GM19468 (cell line): ENCODE results near the gene C1QL1.

Experiments
- ATAC-seq: cut with Tn5 transposase; IDR thresholded peaks from one replicate; pipeline ENCODE4 v1.9.1; 2021; ENCODE audit warnings: mild to moderate bottlenecking, moderate library complexity, moderate number of reproducible peaks; ENCODE audit not compliant: unreplicated experiment; ENCODE audit errors: extremely low read depth

Gene C1QL1

GRCh38 chr17:44918006-44918405, 50.1 kb downstream of the C1QL1 start:
- no peak for ATAC-seq

GRCh38 chr17:44917456-44917855, 50.6 kb downstream of the C1QL1 start:
- ATAC-seq, result no peak

GRCh38 chr17:44916781-44917241, 51.3 kb downstream of the C1QL1 start:
- no peak for ATAC-seq

GRCh38 chr17:44915862-44916780, 52.0 kb downstream of the C1QL1 start:
- no peak for ATAC-seq

- no peak for ATAC-seq
Measured at GRCh38 chr17:44915321-44915726, 52.8 kb downstream of the C1QL1 start, which contains the start of gene GFAP. GFAP (minus strand) TSS chr17:44915500; CDS start chr17:44915486, 14 bp downstream.

GRCh38 chr17:44914698-44915271, 53.3 kb downstream of the C1QL1 start:
- no peak for ATAC-seq

- ATAC-seq, result no peak
Measured at GRCh38 chr17:44914148-44914547, 54.0 kb downstream of the C1QL1 start.

GRCh38 chr17:44913676-44914075, 54.4 kb downstream of the C1QL1 start:
- ATAC-seq, result no peak

- ATAC-seq, result no peak
Measured at GRCh38 chr17:44912763-44913544, 55.1 kb downstream of the C1QL1 start.

- ATAC-seq, result no peak
Measured at GRCh38 chr17:44911133-44912001, 56.7 kb downstream of the C1QL1 start.

- ATAC-seq, result no peak
Measured at GRCh38 chr17:44910231-44911106, 57.6 kb downstream of the C1QL1 start.
